Nucleus accumbens (tissue), 56 donors: ENCODE measurements around the gene SLC2A14.
"Not testable (repeated sequence)": the region's sequence is repeated elsewhere in the genome, so short reads cannot be mapped to it uniquely, and the experiment has no call there.

Experiments used
- DNase-seq, 56 donors: peaks; one replicate each; lab custom pipeline; 2025; lab: John Stamatoyannopoulos, UW

Gene SLC2A14

GRCh38 chr12:7835766-7836165 is 36.9 kb downstream of the SLC2A14 start:
- DNase-seq, result no peak

DNA sequence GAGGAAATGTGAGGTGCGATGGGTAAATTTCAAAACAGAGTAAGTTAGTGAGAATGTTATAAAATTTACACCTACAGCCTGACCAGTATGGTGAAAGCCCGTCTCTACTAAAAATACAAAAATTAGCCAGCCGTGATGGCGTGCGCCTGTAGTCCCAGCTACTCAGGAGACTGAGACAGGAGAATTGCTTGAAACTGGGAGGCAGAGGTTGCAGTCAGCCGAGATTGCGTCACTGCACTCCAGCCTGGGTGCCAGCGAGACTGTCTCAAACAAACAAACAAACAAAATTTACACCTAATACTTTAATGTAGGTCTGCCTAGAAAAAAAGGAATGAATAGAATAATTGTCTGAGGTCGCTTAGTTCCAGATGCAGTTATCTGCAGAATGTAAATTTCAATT is 37.6 kb downstream of the SLC2A14 start:
- no peak for DNase-seq

DNA sequence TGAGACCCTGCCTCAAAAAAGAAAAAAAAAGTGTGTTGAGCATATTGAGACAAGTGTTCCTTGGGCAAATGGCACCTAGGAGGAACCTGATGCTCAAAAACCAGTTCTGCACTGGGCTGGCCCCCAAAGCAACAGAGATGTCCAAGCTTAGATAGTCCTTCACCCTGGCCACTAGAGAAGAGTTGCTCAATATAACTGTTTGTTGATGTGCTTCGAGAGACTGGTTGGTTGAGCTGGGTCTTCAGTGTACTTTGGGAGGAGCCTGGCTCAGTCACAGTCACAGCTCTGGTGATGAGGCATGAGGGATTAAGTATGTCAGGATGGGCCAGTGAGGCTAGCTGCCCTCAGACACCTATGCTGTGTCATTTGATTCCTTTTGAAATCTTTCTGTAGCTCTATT is 38.0 kb downstream of the SLC2A14 start:
- no peak for DNase-seq

GRCh38 chr12:7833831-7834230 is 38.9 kb downstream of the SLC2A14 start:
- no peak for DNase-seq

DNA sequence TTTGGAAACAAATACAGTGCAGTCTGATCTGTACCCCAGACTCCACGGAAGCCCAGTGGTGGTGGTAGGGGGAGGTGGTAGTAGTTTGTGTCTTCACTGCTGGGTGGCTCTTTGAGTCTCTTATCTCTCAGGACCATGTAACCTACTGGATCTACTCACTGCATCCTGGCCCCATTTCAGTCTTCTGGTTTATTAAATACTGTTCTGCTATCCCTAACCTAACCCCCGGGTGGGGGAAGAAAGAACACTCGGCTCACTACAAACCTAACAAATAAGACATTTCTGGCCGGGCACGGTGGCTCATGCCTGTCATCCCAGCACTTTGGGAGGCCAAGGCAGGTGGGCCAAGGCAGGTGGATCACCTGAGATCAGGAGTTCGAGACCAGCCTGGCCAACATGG is 39.5 kb downstream of the SLC2A14 start:
- not testable (repeated sequence) for DNase-seq

DNA sequence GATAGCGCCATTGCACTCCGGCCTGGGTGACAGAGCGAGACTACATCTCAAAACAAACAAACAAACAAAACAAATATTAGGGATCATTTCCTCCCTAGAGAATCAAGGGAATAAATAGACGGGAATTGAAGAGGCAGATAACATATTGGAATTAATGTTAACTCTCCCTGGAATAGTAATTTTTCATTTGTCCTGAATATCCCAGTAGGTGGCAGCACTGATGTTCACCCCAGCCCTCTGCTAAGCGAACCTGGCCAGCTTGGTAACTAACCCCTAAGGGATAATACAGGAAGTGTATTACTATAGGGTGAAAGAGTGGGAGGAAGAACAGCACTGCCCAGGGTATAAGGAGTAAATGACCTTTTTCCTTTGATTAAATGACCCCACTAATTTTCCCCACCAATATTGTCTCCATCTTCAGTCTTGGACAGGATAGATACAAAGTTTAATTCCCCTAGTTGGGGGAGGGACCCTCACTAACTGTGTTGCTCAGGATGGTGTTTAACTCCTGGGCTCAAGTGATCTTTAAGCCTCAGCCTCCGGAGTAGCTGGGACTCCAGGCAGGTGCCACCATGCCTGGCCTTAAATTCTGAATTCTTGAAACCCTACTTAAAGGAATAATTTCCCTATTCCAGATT is 40.5 kb downstream of the SLC2A14 start:
- peak in 1 of 56 donors; percentile 4 for DNase-seq

- not testable (repeated sequence) for DNase-seq
These were observed 43.0 kb downstream of the SLC2A14 start for GRCh38 chr12:7829737-7830136.

DNA sequence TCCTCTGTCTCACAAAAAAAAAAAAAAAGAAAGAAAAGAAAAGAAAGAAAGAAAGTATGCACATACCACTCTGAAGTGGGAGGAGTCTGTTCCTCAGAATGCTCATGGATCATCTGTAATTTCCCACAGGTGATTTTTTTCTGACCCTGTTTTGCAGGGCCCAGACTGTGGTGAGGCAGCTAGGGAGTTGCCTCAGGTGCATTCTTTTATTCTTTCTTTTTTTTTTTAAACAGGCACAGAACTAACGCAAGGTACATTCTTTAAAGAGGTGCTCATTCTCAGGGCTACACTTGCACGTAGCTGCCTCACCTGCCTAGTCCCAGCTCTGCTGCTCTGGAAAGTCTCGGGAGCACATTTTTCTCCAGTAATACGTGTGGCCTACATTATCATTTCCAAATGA is 47.0 kb downstream of the SLC2A14 start:
- DNase-seq, result not testable (repeated sequence)

GRCh38 chr12:7806863-7807487 is 65.7 kb downstream of the SLC2A14 start:
- DNase-seq, result peak in 35 of 56 donors; percentile 0 to 78 (median 24)

- not testable (repeated sequence) for DNase-seq
These were observed 66.4 kb downstream of the SLC2A14 start for GRCh38 chr12:7806319-7806718.

DNA sequence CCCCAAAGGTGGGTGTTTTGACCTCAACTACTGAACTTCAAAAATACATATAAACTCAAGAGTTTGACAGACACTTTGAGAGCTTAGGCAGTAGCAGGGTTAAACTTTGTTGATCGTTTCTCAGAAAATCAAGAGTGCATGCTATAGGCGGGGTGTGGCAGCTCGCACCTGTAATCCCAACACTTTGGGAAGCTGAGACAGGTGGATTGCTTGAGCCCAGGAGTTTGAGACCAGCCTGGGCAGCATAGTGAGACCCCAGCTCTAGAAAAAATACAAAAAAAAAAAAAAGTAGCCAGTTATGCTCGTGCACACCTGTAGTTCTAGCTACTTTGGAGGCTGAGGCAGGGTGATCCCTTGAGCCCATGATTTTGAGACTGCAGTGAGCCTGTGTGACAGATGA is 71.3 kb downstream of the SLC2A14 start:
- no peak for DNase-seq

- not testable (repeated sequence) for DNase-seq
These were observed 73.9 kb downstream of the SLC2A14 start for GRCh38 chr12:7798750-7799308.

- DNase-seq, result no peak
These were observed 74.9 kb downstream of the SLC2A14 start for GRCh38 chr12:7797698-7798398.

GRCh38 chr12:7797269-7797668 is 75.4 kb downstream of the SLC2A14 start:
- DNase-seq, result not testable (repeated sequence)

- no peak for DNase-seq
These were observed 79.5 kb downstream of the SLC2A14 start for GRCh38 chr12:7793211-7793610.

GRCh38 chr12:7788884-7789528 is 83.7 kb downstream of the SLC2A14 start, which contains the start of gene NANOG:
Gene NANOG (plus strand): TSS chr12:7789402. CDS start chr12:7789615, 213 bp downstream.
- not testable (repeated sequence) for DNase-seq

DNA sequence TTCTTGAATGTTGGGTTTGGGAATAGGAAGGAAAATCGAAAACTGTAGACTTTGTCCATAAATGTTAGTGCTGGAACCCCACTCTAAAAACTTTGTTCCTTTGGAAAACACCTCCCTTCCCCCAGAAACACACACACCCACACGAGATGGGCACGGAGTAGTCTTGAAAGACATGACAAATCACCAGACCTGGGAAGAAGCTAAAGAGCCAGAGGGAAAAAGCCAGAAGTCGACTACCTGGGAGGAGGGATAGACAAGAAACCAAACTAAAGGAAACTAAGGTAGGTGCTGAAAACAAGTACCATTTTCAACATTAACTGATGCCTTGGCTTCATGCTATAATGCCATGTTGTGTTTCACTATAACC is 84.4 kb downstream of the SLC2A14 start:
- DNase-seq, result no peak

- DNase-seq, result peak in 5 of 56 donors; percentile 1 to 32 (median 9)
These were observed 85.0 kb downstream of the SLC2A14 start for GRCh38 chr12:7787574-7788293.

- no peak for DNase-seq
These were observed 88.0 kb downstream of the SLC2A14 start for GRCh38 chr12:7784701-7785100.

DNA sequence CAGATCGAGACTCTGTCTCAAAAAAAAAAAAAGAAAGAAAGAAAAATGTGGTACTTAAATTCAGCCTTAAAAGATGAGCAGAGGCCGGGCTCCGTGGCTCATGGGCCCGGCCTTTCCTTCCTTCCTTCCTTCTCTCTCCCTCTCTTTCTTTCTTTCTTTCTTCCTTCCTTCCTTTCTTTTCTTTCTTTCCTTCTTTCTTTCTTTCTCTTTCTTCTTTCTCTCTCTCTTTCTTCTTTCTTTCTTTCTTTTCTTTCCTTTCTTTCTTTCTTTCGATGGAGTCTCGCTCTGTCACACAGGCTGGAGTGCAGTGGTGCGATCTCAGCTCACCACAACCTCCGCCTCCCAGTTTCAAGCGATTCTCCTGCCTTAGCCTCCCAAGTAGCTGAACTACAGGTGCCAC is 89.3 kb downstream of the SLC2A14 start:
- not testable (repeated sequence) for DNase-seq
